Epithelial cell of esophagus (primary cell): ENCODE results near the gene RRP15.

Experiments
- DNase-seq: peaks from one replicate; pipeline ENCODE4 v3.0.0; 2010; ENCODE audit warnings: low read depth
- H3K4me3 ChIP-seq: 2 replicates; pipeline ENCODE4 v1.5.1; 2011; ENCODE audit warnings: mild to moderate bottlenecking, low read length, control low read depth
- CTCF ChIP-seq: IDR thresholded peaks from 2 replicates; pipeline ENCODE4 v1.5.1; 2011; ENCODE audit warnings: low read depth, mild to moderate bottlenecking, low read length, control low read depth, inconsistent platforms; ENCODE audit not compliant: insufficient read depth; ENCODE audit errors: missing control alignments

Gene RRP15

GRCh38 chr1:218365226-218365999, 80.3 kb downstream of the RRP15 start:
- no peak overlapping the region for H3K4me3 ChIP-seq
- no peak for TF ChIP-seq CTCF
- DNase-seq = no peak

GRCh38 chr1:218366322-218367052, 81.4 kb downstream of the RRP15 start:
- no peak for TF ChIP-seq CTCF
- no peak for DNase-seq
- H3K4me3 ChIP-seq = no peak overlapping the region

- no peak overlapping the region for H3K4me3 ChIP-seq
- no peak for TF ChIP-seq CTCF
- no peak for DNase-seq
Observed at GRCh38 chr1:218367118-218367517, 82.0 kb downstream of the RRP15 start.

- TF ChIP-seq CTCF = no peak
- DNase-seq = no peak
- no peak overlapping the region for H3K4me3 ChIP-seq
Observed at GRCh38 chr1:218368686-218369085, 83.6 kb downstream of the RRP15 start.

GRCh38 chr1:218369688-218370511, 84.8 kb downstream of the RRP15 start:
- peak; percentile 43 for DNase-seq
- TF ChIP-seq CTCF = no peak
- H3K4me3 ChIP-seq = no peak overlapping the region

GRCh38 chr1:218371927-218372672, 87.0 kb downstream of the RRP15 start:
- no peak overlapping the region for H3K4me3 ChIP-seq
- DNase-seq = no peak
- TF ChIP-seq CTCF = no peak
